HG03060 (cell line): Measurements from ENCODE around the gene C1orf167.

Source experiments
- ATAC-seq: cut with Tn5 transposase; IDR thresholded peaks from one replicate; pipeline ENCODE4 v1.9.1; 2021; ENCODE audit warnings: low read depth, moderate number of reproducible peaks; ENCODE audit not compliant: unreplicated experiment

C1orf167 gene, protein sequence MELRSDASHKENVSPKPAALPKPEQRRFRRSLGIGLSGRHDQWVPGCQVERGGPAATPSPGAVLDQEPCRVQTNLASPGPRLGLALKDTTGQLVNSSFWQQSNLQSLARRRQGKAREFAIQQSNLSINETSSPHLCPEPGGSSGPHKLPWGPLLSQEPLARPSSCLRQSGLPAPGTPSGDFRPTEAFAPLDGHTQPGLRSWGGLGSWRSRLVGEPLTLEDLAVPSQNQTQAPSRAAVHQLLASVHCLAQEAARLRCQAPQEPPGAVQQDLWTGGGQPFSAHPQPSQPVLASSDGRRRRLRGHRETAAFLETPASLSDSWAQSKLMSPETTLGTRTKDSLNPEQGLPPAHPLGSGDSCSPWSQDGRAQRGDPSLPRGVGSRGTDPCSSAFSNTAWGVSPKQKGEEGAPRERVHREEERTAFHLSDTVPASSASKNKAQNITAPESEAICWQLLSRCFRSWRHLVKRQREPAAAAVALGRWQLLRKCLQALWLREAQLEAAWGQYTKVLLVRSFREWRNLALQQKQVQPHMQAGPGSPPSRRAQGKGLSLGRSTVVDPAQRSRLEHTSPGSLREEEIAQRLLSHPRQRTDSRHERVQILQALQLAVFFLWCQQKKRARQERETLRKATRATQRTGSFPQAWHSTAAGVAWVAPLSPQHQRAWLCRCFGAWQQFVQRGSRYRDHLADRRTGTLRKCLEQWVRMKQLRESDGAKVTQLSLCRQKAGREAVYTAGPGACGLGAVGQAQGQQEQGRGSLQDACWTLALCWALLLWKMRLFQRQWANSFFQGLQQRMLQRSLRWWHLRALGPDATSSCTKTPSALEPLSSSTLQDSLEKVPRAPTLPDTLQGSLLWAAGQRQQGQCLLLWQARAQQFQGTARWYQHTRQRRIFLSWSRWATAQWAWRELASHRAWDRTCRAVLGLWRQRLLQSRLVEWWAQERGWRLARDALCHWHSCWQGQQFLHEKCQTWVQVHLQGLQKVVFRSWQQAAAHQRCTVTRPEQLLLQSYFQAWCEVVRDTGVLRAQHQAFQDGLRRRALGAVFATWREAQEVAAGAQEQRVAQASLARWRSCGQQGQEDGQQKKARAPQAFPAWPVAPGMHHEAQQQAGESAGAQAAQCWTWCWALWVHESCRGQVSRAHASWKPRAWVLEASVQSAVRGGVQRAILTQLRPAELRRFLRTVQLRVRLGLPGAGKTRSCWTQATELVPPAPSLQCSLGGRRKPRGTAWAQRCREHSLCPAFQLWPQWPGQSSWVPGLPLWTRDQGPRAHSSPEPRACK (N-terminal part only)

GRCh38 chr1:11761988-11762406 lies at the start of gene C1orf167:
TSS of gene C1orf167 (plus strand) at chr1:11762193. CDS start at chr1:11764401, 2,208 bp downstream.
- no peak for ATAC-seq

- no peak for ATAC-seq
These were observed 49.7 kb upstream of the C1orf167 start for GRCh38 chr1:11712285-11712684.

- no peak for ATAC-seq
These were observed 48.9 kb upstream of the C1orf167 start for GRCh38 chr1:11713095-11713494.

- ATAC-seq: no peak
These were observed 47.0 kb upstream of the C1orf167 start for GRCh38 chr1:11714831-11715575.

GRCh38 chr1:11719313-11720032 lies 42.5 kb upstream of the C1orf167 start:
- ATAC-seq: no peak

DNA sequence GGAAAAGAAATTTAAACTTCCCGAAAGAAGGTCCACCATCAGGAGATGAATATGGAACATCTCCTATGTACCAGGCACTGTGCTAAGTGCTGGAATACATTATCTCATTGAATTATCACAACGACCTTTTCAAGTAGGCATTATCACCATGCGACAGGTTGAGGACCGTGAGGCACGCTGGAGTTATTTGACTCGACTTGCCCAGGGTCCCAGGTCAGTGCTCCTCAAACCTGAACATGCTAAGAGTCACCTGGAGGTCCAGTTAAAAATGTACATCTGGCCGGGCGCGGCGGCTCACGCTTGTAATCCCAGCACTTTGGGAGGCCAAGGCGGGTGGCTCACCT lies 42.0 kb upstream of the C1orf167 start:
- ATAC-seq: no peak

- no peak for ATAC-seq
These were observed 41.5 kb upstream of the C1orf167 start for GRCh38 chr1:11720525-11720924.

GRCh38 chr1:11721311-11721710 lies 40.7 kb upstream of the C1orf167 start:
- no peak for ATAC-seq

DNA sequence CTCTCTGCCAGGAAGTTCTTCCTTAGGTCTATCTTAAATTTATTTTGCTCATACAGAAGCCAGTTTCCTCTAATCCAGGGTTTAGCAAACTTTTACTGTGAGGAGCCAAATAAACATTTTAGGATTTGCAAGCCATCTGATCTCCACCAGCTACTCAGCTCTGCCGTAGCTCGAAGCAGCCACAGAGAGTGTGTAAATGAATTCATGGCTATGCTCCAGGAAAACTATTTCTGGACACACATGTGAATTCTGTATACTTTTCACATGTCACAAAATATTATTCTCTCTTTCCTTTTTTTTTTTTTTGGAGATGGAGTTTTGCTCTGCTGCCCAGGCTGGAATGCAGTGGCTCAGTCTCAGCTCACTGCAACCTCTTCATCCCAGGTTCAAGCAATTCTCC lies 39.5 kb upstream of the C1orf167 start:
- ATAC-seq: no peak

DNA sequence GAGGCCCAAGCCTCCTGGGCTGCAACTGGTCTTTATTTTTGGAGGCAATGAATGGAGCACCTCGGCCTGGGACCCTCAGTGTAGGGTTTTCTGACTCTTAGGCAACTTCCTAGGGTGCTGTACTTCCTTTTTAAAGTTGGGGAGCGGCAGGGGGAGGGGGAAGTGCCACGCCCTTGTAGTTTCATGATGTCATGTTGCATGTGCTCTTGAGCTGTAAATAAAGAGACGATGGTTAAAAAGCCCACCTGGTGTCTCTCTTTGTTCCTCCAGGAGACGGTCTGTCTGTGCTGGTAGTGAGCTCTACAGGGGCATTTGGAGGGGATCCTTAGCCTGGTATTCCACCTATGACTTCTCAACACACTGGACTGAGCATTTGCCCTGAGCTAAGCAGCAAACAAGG lies 36.4 kb upstream of the C1orf167 start:
- no peak for ATAC-seq

- no peak for ATAC-seq
These were observed 34.9 kb upstream of the C1orf167 start for GRCh38 chr1:11727119-11727518.

- ATAC-seq: no peak
These were observed 33.7 kb upstream of the C1orf167 start for GRCh38 chr1:11728126-11728806.

GRCh38 chr1:11729155-11729497 lies 32.9 kb upstream of the C1orf167 start:
- ATAC-seq: no peak

DNA sequence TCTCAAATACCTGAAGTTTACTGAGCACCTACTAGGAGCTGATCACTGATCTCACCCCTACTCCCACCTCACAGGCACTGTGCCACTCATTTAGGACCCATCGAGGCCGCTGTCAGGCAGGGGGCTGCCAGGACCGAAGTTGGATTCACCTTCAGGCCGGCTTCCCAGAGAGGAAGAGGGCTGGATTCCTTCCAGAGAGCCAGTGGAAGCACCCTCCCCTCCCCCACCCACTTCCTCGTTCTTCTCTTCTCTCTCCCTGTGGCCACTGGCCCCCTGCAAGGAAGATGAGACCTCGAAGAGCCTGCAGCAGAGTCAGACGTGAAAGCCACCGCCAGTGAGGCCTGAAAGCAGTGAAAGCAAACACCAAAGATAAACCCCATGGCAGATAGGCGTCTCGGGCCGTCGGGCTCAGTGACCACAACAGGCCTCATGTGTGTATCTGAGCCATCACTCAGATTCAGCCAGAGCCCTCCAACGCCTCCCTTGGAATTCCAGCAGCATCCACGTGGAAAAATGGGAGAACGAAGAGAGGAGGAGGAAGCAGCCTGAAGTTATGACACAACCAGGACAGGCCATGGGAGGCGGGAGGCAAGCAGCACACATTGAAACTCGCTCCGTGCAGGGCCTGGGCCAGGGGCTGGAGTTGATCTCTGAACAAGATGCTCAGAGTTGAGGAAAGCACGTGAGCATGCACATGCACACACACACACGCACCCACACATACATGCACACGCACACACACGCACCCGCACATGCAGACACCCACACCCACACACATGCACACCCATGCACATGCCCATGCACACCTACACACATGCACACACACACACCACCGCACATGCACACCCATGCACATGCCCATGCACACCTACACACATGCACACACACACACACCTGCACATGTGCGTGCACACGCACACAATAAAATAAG lies 32.2 kb upstream of the C1orf167 start:
- no peak for ATAC-seq

DNA sequence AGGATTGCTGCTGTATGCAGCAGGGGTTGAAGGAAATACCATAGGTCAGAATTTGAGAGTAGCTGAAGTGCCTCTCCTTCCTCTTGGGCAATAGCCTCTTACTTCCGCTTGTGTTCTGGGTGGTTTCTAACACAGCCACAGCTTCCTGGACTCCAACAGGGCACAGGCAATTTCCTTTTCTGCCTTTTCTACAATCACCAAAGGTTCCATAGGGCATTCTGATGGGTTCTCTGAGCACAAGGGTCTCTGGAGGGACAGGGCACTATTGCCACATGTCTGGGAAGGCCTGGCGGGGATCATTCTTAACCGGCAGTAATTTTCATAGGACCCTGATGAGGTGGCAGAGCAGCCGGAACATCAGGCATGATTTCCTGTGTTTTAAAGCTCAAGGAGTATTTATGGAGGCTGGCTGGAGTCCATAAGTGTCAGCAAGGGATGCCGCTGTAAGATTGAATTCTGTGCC lies 31.5 kb upstream of the C1orf167 start:
- ATAC-seq: no peak

GRCh38 chr1:11731691-11732283 lies 30.2 kb upstream of the C1orf167 start:
- ATAC-seq: no peak

- no peak for ATAC-seq
These were observed 28.7 kb upstream of the C1orf167 start for GRCh38 chr1:11733306-11733705.

- no peak for ATAC-seq
These were observed 26.5 kb upstream of the C1orf167 start for GRCh38 chr1:11735531-11735853.
